ENCODE data around the gene CLK2.
"Not testable (repeated sequence)": the region's sequence is repeated elsewhere in the genome, so short reads cannot be mapped to it uniquely, and the experiment has no call there.

The CLK2 gene

GRCh38 chr1:155228096-155228427, 45.2 kb downstream of the CLK2 start:
- in situ Hi-C loops (cut with MboI; ENCODE audit: low sequenced_read_pairs, unreplicated experiment), result no loop called here
- DNase-seq (ENCODE audit: low spot score), result no peak
- TF ChIP-seq CTCF (IDR thresholded peaks at IDR 0.05; ENCODE audit: borderline replicate concordance, control extremely low read depth, extremely low read depth, insufficient read depth, missing control alignments), result no peak

GRCh38 chr1:155227261-155228095, 45.8 kb downstream of the CLK2 start:
- peak; percentile 99 for DNase-seq (ENCODE audit: low spot score)
- in situ Hi-C loops (cut with MboI; ENCODE audit: low sequenced_read_pairs, unreplicated experiment), result no loop called here
- TF ChIP-seq CTCF (IDR thresholded peaks at IDR 0.05; ENCODE audit: borderline replicate concordance, control extremely low read depth, extremely low read depth, insufficient read depth, missing control alignments), result no peak

GRCh38 chr1:155226910-155227260, 46.4 kb downstream of the CLK2 start:
- in situ Hi-C loops (cut with MboI; ENCODE audit: low sequenced_read_pairs, unreplicated experiment), result no loop called here
- no peak for TF ChIP-seq CTCF (IDR thresholded peaks at IDR 0.05; ENCODE audit: borderline replicate concordance, control extremely low read depth, extremely low read depth, insufficient read depth, missing control alignments)

GRCh38 chr1:155226188-155226909, 47.0 kb downstream of the CLK2 start:
- in situ Hi-C loops (cut with MboI; ENCODE audit: low sequenced_read_pairs, unreplicated experiment), result no loop called here
- peak; percentile 80 for TF ChIP-seq CTCF (IDR thresholded peaks at IDR 0.05; ENCODE audit: borderline replicate concordance, control extremely low read depth, extremely low read depth, insufficient read depth, missing control alignments)
- DNase-seq (ENCODE audit: low spot score), result peak; percentile 79

More at GRCh38 chr1:155226910-155227260, 46.4 kb downstream of the CLK2 start:
- peak; percentile 63 for DNase-seq (ENCODE audit: low spot score)

GRCh38 chr1:155225404-155225759, 47.9 kb downstream of the CLK2 start:
- DNase-seq (ENCODE audit: low spot score); in situ Hi-C loops (cut with MboI; ENCODE audit: low sequenced_read_pairs, unreplicated experiment): not testable (repeated sequence)

GRCh38 chr1:155223047-155223446, 50.3 kb downstream of the CLK2 start:
- no peak for DNase-seq (ENCODE audit: low spot score)
- no peak for TF ChIP-seq CTCF (IDR thresholded peaks at IDR 0.05; ENCODE audit: borderline replicate concordance, control extremely low read depth, extremely low read depth, insufficient read depth, missing control alignments)
- in situ Hi-C loops (cut with MboI; ENCODE audit: low sequenced_read_pairs, unreplicated experiment), result no loop called here

GRCh38 chr1:155220211-155220965, 52.9 kb downstream of the CLK2 start:
- in situ Hi-C loops (cut with MboI; ENCODE audit: low sequenced_read_pairs, unreplicated experiment); DNase-seq (ENCODE audit: low spot score): not testable (repeated sequence)
